SH-SY5Y (cell line): ENCODE data around the gene CNIH1.

Experiments
- GATA2 ChIP-seq: IDR thresholded peaks from 2 replicates; pipeline ENCODE4 v1.6.1; 2011; ENCODE audit warnings: mild to moderate bottlenecking, low read depth, low read length
- GATA3 ChIP-seq: IDR thresholded peaks from 2 replicates; pipeline ENCODE4 v1.6.1; 2011; ENCODE audit warnings: low read depth, mild to moderate bottlenecking, low read length, moderate library complexity

The CNIH1 gene

GRCh38 chr14:54374117-54374884 is 66.9 kb downstream of the CNIH1 start:
- no peak for TF ChIP-seq GATA2
- no peak for TF ChIP-seq GATA3
